Measurements from ENCODE around the gene TTR.

- TF ChIP-seq CTCF (IDR thresholded peaks at IDR 0.05) (no peak), GABPA (IDR thresholded peaks at IDR 0.05; ENCODE audit: low read depth) (no peak)
These were observed 55.6 kb downstream of the TTR start for GRCh38 chr18:31647127-31647753.
